MM.1S (cell line): ENCODE data around the gene ELMO1.

Experiments
- EZH2 ChIP-seq: fragments of 300-600 bp; sonication (generic); optimal IDR thresholded peaks from 2 replicates; pipeline ENCODE3; 2017; ENCODE audit warnings: low read depth, mild to moderate bottlenecking, antibody characterized with exemption, low read length, mixed read lengths
- EZH2phosphoT487 ChIP-seq: fragments of 300-600 bp; sonication (generic); IDR thresholded peaks from 2 replicates; pipeline ENCODE4 v1.6.1; 2018; ENCODE audit warnings: antibody characterized with exemption, low read length
- TF ChIP-seq, protein P1 (sequence below): fragments of 300-600 bp; sonication (generic); IDR thresholded peaks from 2 replicates; pipeline ENCODE4 v1.5.1; 2016; ENCODE audit warnings: antibody characterized with exemption, low read length, mixed read lengths

DNA sequence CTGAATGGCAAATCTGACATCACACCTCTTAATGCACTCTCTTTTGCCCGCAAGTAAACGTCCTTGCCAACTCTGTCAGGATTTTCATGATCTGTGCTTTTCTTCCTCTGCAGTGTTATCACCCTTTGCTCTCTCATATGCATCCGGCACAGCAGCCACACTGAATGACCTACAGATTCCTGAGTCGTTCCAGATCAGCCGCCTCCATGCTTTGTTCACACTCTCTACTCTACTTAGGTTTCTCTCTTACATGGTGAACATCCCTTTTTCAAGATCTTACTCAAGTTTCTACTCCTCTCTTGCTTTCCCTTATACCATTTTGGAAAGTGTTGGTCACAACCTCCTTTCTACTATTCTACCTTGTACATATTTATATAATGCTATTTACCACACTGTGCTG, 596.6 kb downstream of the ELMO1 start:
- TF ChIP-seq, protein P1, sequence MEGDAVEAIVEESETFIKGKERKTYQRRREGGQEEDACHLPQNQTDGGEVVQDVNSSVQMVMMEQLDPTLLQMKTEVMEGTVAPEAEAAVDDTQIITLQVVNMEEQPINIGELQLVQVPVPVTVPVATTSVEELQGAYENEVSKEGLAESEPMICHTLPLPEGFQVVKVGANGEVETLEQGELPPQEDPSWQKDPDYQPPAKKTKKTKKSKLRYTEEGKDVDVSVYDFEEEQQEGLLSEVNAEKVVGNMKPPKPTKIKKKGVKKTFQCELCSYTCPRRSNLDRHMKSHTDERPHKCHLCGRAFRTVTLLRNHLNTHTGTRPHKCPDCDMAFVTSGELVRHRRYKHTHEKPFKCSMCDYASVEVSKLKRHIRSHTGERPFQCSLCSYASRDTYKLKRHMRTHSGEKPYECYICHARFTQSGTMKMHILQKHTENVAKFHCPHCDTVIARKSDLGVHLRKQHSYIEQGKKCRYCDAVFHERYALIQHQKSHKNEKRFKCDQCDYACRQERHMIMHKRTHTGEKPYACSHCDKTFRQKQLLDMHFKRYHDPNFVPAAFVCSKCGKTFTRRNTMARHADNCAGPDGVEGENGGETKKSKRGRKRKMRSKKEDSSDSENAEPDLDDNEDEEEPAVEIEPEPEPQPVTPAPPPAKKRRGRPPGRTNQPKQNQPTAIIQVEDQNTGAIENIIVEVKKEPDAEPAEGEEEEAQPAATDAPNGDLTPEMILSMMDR: no peak
- no peak for TF ChIP-seq EZH2
- TF ChIP-seq EZH2phosphoT487: no peak
